ENCODE data around the gene AGO3.

GRCh38 chr1:36099681-36100341 lies 168.9 kb downstream of the AGO3 start:
- TF ChIP-seq CTCF (IDR thresholded peaks at IDR 0.05) = peak; percentile 81 to 91 (median 86)
- TF ChIP-seq POLR2A (IDR thresholded peaks at IDR 0.05) = peak in 1 of 2 donors; percentile 19

Data from uterus (tissue), 2 donors.